CD14-positive monocyte (primary cell): ENCODE data around the gene VAT1. TPM values are rescaled to one million over a fixed set of nuclear protein-coding genes. Genes with fewer than 3 reads are reported as not detected.

ENCODE experiments used
- DNase-seq, 3 donors: peaks; one replicate each; pipeline ENCODE4 v3.0.0-alpha.2; 2011 to 2022
- H2AFZ ChIP-seq: 2 replicates; pipeline ENCODE4 v1.6.0; 2012; ENCODE audit warnings: mild to moderate bottlenecking, low read depth, low read length, inconsistent platforms; ENCODE audit not compliant: insufficient read depth, poor library complexity, severe bottlenecking
- H3K27ac ChIP-seq, 2 donors: 1 replicate in 1 of 2; 2 replicates in 1 of 2; pipeline ENCODE4 v1.5.1; 2012 to 2013; ENCODE audit warnings: low read length in 2 of 2, control low read depth in 1 of 2, inconsistent platforms in 1 of 2, low read depth in 1 of 2, mild to moderate bottlenecking in 1 of 2
- H3K27me3 ChIP-seq, 2 donors: one replicate each; pipeline versions ENCODE4 v1.6.0 to v1.6.1; 2011 to 2013; ENCODE audit warnings: low read length in 2 of 2; ENCODE audit not compliant: control insufficient read depth in 2 of 2, insufficient read depth in 2 of 2
- H3K36me3 ChIP-seq, 2 donors: replicated peaks in 1 of 2; 1 replicate in 1 of 2; 2 replicates in 1 of 2; pipeline versions ENCODE4 v1.5.1 to v1.6.1; 2012 to 2013; ENCODE audit warnings: low read length in 2 of 2, control low read depth in 1 of 2, inconsistent platforms in 1 of 2, mild to moderate bottlenecking in 1 of 2; ENCODE audit not compliant: insufficient read depth in 2 of 2, control insufficient read depth in 1 of 2
- H3K4me1 ChIP-seq, 2 donors: 1 replicate in 1 of 2; 2 replicates in 1 of 2; pipeline versions ENCODE4 v1.5.1 to v1.6.1; 2012 to 2013; ENCODE audit warnings: low read length in 2 of 2, control low read depth in 1 of 2, inconsistent platforms in 1 of 2, mild to moderate bottlenecking in 1 of 2, moderate library complexity in 1 of 2; ENCODE audit not compliant: insufficient read depth in 2 of 2, control insufficient read depth in 1 of 2
- H3K4me2 ChIP-seq: replicated peaks from 2 replicates; pipeline ENCODE3; 2012; ENCODE audit warnings: low read length, moderate library complexity, mild to moderate bottlenecking; ENCODE audit not compliant: poor library complexity, severe bottlenecking; ENCODE audit errors: extremely low read depth
- H3K4me3 ChIP-seq, 3 experiments: fragments of 200-600 bp in 1 of 3; sonication (generic) in 1 of 3; replicated peaks in 1 of 3; 1 replicate in 2 of 3; 2 replicates in 1 of 3; pipeline ENCODE4 v1.5.1; 2011 to 2013; ENCODE audit warnings: low read length in 3 of 3, mild to moderate bottlenecking in 3 of 3, control low read depth in 2 of 3, low read depth in 2 of 3, inconsistent platforms in 1 of 3, moderate library complexity in 1 of 3
- H3K79me2 ChIP-seq: 2 replicates; pipeline ENCODE4 v1.6.0; 2012; ENCODE audit warnings: mild to moderate bottlenecking, control low read depth, inconsistent platforms, low read length, moderate library complexity; ENCODE audit not compliant: insufficient read depth
- H3K9ac ChIP-seq: 2 replicates; pipeline ENCODE4 v1.6.0; 2017; ENCODE audit warnings: low read length, mild to moderate bottlenecking; ENCODE audit not compliant: insufficient read depth, poor library complexity, severe bottlenecking
- H3K9me3 ChIP-seq, 2 donors: replicated peaks in 1 of 2; 1 replicate in 1 of 2; 2 replicates in 1 of 2; pipeline versions ENCODE4 v1.5.1 to v1.6.1; 2012 to 2013; ENCODE audit warnings: low read length in 2 of 2, control low read depth in 1 of 2; ENCODE audit not compliant: control insufficient read depth in 1 of 2, insufficient read depth in 1 of 2
- H4K20me1 ChIP-seq: 2 replicates; pipeline ENCODE4 v1.6.0; 2012; ENCODE audit warnings: mild to moderate bottlenecking, low read length, control low read depth, moderate library complexity; ENCODE audit not compliant: insufficient read depth
- H3K27ac Mint-ChIP-seq, 7 donors: one replicate each; pipeline ENCODE4 v1.8.0; 2020; ENCODE audit warnings: mild to moderate bottlenecking in 7 of 7, mixed read lengths in 7 of 7, moderate library complexity in 6 of 7, inconsistent platforms in 2 of 7
- H3K27me3 Mint-ChIP-seq, 3 donors: one replicate each; pipeline ENCODE4 v1.8.0; 2021 to 2022; ENCODE audit warnings: low read depth in 3 of 3, mild to moderate bottlenecking in 3 of 3, mixed read lengths in 3 of 3, moderate library complexity in 3 of 3, inconsistent platforms in 1 of 3
- H3K36me3 Mint-ChIP-seq, 2 donors: one replicate each; pipeline ENCODE4 v1.8.0; 2020; ENCODE audit warnings: mixed read lengths in 2 of 2, inconsistent platforms in 1 of 2, mild to moderate bottlenecking in 1 of 2
- H3K4me1 Mint-ChIP-seq: one replicate; pipeline ENCODE4 v1.8.0; 2020; ENCODE audit warnings: mild to moderate bottlenecking, mixed read lengths
- H3K4me3 Mint-ChIP-seq, 2 donors: one replicate each; pipeline ENCODE4 v1.8.0; 2020; ENCODE audit warnings: mild to moderate bottlenecking in 2 of 2, mixed read lengths in 2 of 2, moderate library complexity in 1 of 2
- H3K9me3 Mint-ChIP-seq, 7 donors: one replicate each; pipeline ENCODE4 v1.8.0; 2020 to 2022; ENCODE audit warnings: mixed read lengths in 7 of 7, mild to moderate bottlenecking in 6 of 7, moderate library complexity in 6 of 7, inconsistent platforms in 2 of 7
- CTCF ChIP-seq: fragments of 200-600 bp; IDR thresholded peaks from one replicate; pipeline ENCODE4 v1.8.0; 2022; ENCODE audit warnings: antibody characterized with exemption, mild to moderate bottlenecking
- WGBS: methylation state at CpG from one replicate; pipeline ENCODE4 v1.1.5; 2013; ENCODE audit warnings: missing lambda C conversion rate; ENCODE audit not compliant: insufficient coverage; 5-methylcytosine and 5-hydroxymethylcytosine counted together
- intact Hi-C, 2 donors: fragments of 100-400 bp; cut with micrococcal nuclease; formaldehyde crosslinking; loops; one replicate each; pipeline versions ENCODE4 v1.15.0 to v1.15.1; 2023
- polyA plus RNA-seq, 3 donors: library from polyadenylated mRNA; depleted of rRNA in 1 of 3; unstranded in 2 of 3; stranded (reverse) in 1 of 3; fragments of 300-500 nt in 2 of 3; fragments of >200 nt in 1 of 3; fragmentation: Illumina TruSeq in 2 of 3; gene quantifications; 1 replicate in 2 of 3; 2 replicates in 1 of 3; pipeline ENCODE4 v1.2.3, GENCODE V29; 2012 to 2021

VAT1 gene
- polyA plus RNA-seq, 3 donors: 12.7 to 39.5 (median 38.0) TPM

- intact Hi-C loops: loop anchor here in 1 of 2 donors (10.0 kb wide), 1 partner anchor 109 kb away; the partner anchor contains the start of gene BRCA1
- H3K27ac ChIP-seq: no peak overlapping the region
- H3K4me3 Mint-ChIP-seq: no peak overlapping the region
- H3K27ac Mint-ChIP-seq: peak overlapping the region in 5 of 7 donors; percentile 14 to 66 (median 25)
- no peaks in the 10 kb centered on the region for H3K27me3 ChIP-seq
- H3K36me3 Mint-ChIP-seq: peaks cover 51 to 55% of the 10 kb centered on the region in 2 donors
- no peak for DNase-seq
- H3K4me2 ChIP-seq: no peak overlapping the region
- no peak for TF ChIP-seq CTCF
- no peaks in the 10 kb centered on the region for H3K9me3 Mint-ChIP-seq
- peaks cover 11% of the 10 kb centered on the region for H3K79me2 ChIP-seq
- WGBS: 72% methylated on average over 6 of the region's 9 CpGs
- no peaks in the 10 kb centered on the region for H3K27me3 Mint-ChIP-seq
- no peak overlapping the region for H3K4me3 ChIP-seq
- peaks cover 46 to 47% of the 10 kb centered on the region in 2 donors for H3K4me1 ChIP-seq
- H2AFZ ChIP-seq: no peak overlapping the region
- H3K36me3 ChIP-seq: peaks cover 39 to 55% of the 10 kb centered on the region in 2 donors
- peaks cover 33% of the 10 kb centered on the region for H4K20me1 ChIP-seq
- no peak overlapping the region for H3K9ac ChIP-seq
- peaks cover 56% of the 10 kb centered on the region for H3K4me1 Mint-ChIP-seq
- H3K9me3 ChIP-seq: no peaks in the 10 kb centered on the region
Measured at GRCh38 chr17:43015579-43015978, 6.6 kb downstream of the VAT1 start.

GRCh38 chr17:43014649-43015542, 7.3 kb downstream of the VAT1 start:
- Histone ChIP-seq H3K79me2 (peaks cover 8% of the 10 kb centered on the region), H3K9me3 (no peaks in the 10 kb centered on the region), H3K4me2 (no peak overlapping the region), H3K9ac (no peak overlapping the region), H3K4me1 (peaks cover 39 to 40% of the 10 kb centered on the region in 2 donors), H4K20me1 (peaks cover 36% of the 10 kb centered on the region), H3K36me3 (peaks cover 39 to 55% of the 10 kb centered on the region in 2 donors), H3K27me3 (no peaks in the 10 kb centered on the region), H2AFZ (no peak overlapping the region), H3K4me3 (no peak overlapping the region), H3K27ac (peak overlapping the region in 1 of 2 donors; percentile 55)
- peaks cover 54% of the 10 kb centered on the region for H3K4me1 Mint-ChIP-seq
- H3K9me3 Mint-ChIP-seq: no peaks in the 10 kb centered on the region
- no peaks in the 10 kb centered on the region for H3K27me3 Mint-ChIP-seq
- H3K4me3 Mint-ChIP-seq: no peak overlapping the region
- WGBS: 100% methylated on average over 1 of the region's 8 CpGs
- TF ChIP-seq CTCF: no peak
- DNase-seq: no peak
- H3K36me3 Mint-ChIP-seq: peaks cover 55 to 60% of the 10 kb centered on the region in 2 donors
- intact Hi-C loops: loop anchor here in 1 of 2 donors (10.0 kb wide), 1 partner anchor 110 kb away; the partner anchor contains the start of gene BRCA1
- peak overlapping the region; percentile 24 to 82 (median 54) for H3K27ac Mint-ChIP-seq
